ENCODE data around the gene PEG3.

DNA sequence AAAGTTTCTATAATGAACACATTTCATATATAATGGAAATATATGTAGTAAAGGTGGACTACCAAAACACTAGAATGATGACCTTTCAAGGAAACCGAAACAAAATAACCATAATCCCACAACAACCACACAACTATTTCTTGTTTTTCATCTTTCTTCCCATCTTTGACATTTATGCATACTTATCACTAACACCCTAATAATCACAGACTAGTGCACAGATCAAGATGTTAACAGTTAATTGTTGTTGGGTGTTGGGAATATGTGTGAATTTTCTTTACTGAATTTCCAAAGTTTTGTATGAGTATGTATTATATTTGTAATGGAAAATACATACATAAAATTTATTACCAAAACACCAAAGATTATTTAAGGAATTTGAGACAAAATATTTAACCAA, 30.3 kb downstream of the PEG3 start:
- TF ChIP-seq, protein P1, sequence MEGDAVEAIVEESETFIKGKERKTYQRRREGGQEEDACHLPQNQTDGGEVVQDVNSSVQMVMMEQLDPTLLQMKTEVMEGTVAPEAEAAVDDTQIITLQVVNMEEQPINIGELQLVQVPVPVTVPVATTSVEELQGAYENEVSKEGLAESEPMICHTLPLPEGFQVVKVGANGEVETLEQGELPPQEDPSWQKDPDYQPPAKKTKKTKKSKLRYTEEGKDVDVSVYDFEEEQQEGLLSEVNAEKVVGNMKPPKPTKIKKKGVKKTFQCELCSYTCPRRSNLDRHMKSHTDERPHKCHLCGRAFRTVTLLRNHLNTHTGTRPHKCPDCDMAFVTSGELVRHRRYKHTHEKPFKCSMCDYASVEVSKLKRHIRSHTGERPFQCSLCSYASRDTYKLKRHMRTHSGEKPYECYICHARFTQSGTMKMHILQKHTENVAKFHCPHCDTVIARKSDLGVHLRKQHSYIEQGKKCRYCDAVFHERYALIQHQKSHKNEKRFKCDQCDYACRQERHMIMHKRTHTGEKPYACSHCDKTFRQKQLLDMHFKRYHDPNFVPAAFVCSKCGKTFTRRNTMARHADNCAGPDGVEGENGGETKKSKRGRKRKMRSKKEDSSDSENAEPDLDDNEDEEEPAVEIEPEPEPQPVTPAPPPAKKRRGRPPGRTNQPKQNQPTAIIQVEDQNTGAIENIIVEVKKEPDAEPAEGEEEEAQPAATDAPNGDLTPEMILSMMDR (IDR thresholded peaks at IDR 0.05; ENCODE audit: low read depth, low read length), result no peak
- no peak for TF ChIP-seq EZH2phosphoT487 (IDR thresholded peaks at IDR 0.05; ENCODE audit: low read depth)
